Subcutaneous abdominal adipose tissue (tissue), 5 donors: Measurements from ENCODE around the gene EPS8.
A peak's percentile ranks its signal among the peaks of the same experiment; 100 is the strongest.

Experiments
- H3K27ac ChIP-seq: one replicate; pipeline ENCODE4 v1.7.0; 2013; ENCODE audit warnings: low read depth, mild to moderate bottlenecking, inconsistent platforms, low read length, moderate library complexity
- H3K27me3 ChIP-seq, 5 donors: one replicate each; pipeline ENCODE4 v1.7.0; 2013; ENCODE audit warnings: low read length in 5 of 5, inconsistent platforms in 1 of 5; ENCODE audit not compliant: control insufficient read depth in 5 of 5, insufficient read depth in 4 of 5
- H3K36me3 ChIP-seq, 5 donors: one replicate each; pipeline ENCODE4 v1.7.0; 2013; ENCODE audit warnings: low read length in 5 of 5; ENCODE audit not compliant: control insufficient read depth in 5 of 5, insufficient read depth in 5 of 5
- H3K4me1 ChIP-seq, 5 donors: one replicate each; pipeline ENCODE4 v1.7.0; 2013; ENCODE audit warnings: low read length in 5 of 5, mild to moderate bottlenecking in 3 of 5, moderate library complexity in 1 of 5; ENCODE audit not compliant: control insufficient read depth in 5 of 5, insufficient read depth in 5 of 5
- H3K4me3 ChIP-seq, 5 donors: one replicate each; pipeline ENCODE4 v1.7.0; 2013; ENCODE audit warnings: low read length in 5 of 5, low read depth in 1 of 5
- H3K9ac ChIP-seq, 5 donors: one replicate each; pipeline ENCODE4 v1.7.0; 2013; ENCODE audit warnings: low read length in 5 of 5, mild to moderate bottlenecking in 4 of 5, moderate library complexity in 3 of 5
- H3K9me3 ChIP-seq, 5 donors: one replicate each; pipeline ENCODE4 v1.7.0; 2013; ENCODE audit warnings: low read length in 5 of 5; ENCODE audit not compliant: control insufficient read depth in 5 of 5
- donor health status: healthy.
- donor health status: healthy.
- donor health status: healthy.
- donor health status: healthy.
- donor health status: healthy.

EPS8 gene

GRCh38 chr12:15823360-15824128 is 34.4 kb upstream of the EPS8 start:
- H3K36me3 ChIP-seq = no peaks in the 10 kb centered on the region
- H3K4me3 ChIP-seq = no peak overlapping the region
- H3K27me3 ChIP-seq = no peaks in the 10 kb centered on the region
- H3K4me1 ChIP-seq = peaks cover 0 to 10% (median 3%) of the 10 kb centered on the region in 5 donors
- no peak overlapping the region for H3K27ac ChIP-seq
- no peak overlapping the region for H3K9ac ChIP-seq
- no peaks in the 10 kb centered on the region for H3K9me3 ChIP-seq

- no peak overlapping the region for H3K4me3 ChIP-seq
- peaks cover 0 to 10% (median 3%) of the 10 kb centered on the region in 5 donors for H3K4me1 ChIP-seq
- H3K36me3 ChIP-seq = no peaks in the 10 kb centered on the region
- H3K27ac ChIP-seq = no peak overlapping the region
- no peaks in the 10 kb centered on the region for H3K27me3 ChIP-seq
- H3K9me3 ChIP-seq = peaks cover 0 to 8% (median 6%) of the 10 kb centered on the region in 5 donors
- no peak overlapping the region for H3K9ac ChIP-seq
Measured at GRCh38 chr12:15819644-15820437, 30.7 kb upstream of the EPS8 start.

GRCh38 chr12:15818418-15818817 is 29.2 kb upstream of the EPS8 start:
- Histone ChIP-seq H3K4me3 (no peak overlapping the region), H3K4me1 (peaks cover 0 to 3% (median 2%) of the 10 kb centered on the region in 5 donors), H3K9me3 (peaks cover 0 to 8% (median 6%) of the 10 kb centered on the region in 5 donors), H3K9ac (no peak overlapping the region), H3K27me3 (no peaks in the 10 kb centered on the region), H3K36me3 (no peaks in the 10 kb centered on the region), H3K27ac (no peak overlapping the region)

GRCh38 chr12:15815730-15816129 is 26.5 kb upstream of the EPS8 start:
- no peaks in the 10 kb centered on the region for H3K27me3 ChIP-seq

GRCh38 chr12:15811214-15812127 is 22.3 kb upstream of the EPS8 start:
- Histone ChIP-seq H3K9ac (no peak overlapping the region), H3K9me3 (no peaks in the 10 kb centered on the region), H3K4me1 (peaks cover 0 to 8% (median 0%) of the 10 kb centered on the region in 5 donors), H3K27me3 (no peaks in the 10 kb centered on the region), H3K36me3 (no peaks in the 10 kb centered on the region), H3K27ac (peak overlapping the region; percentile 12), H3K4me3 (no peak overlapping the region)

More at GRCh38 chr12:15815730-15816129, 26.5 kb upstream of the EPS8 start:
- H3K4me3 ChIP-seq = no peak overlapping the region
- H3K9me3 ChIP-seq = peaks cover 0 to 8% (median 6%) of the 10 kb centered on the region in 5 donors
- no peak overlapping the region for H3K27ac ChIP-seq
- no peaks in the 10 kb centered on the region for H3K36me3 ChIP-seq
- H3K9ac ChIP-seq = no peak overlapping the region
- peaks cover 0 to 8% (median 0%) of the 10 kb centered on the region in 5 donors for H3K4me1 ChIP-seq

- Histone ChIP-seq H3K27me3 (no peaks in the 10 kb centered on the region), H3K4me3 (no peak overlapping the region), H3K27ac (no peak overlapping the region), H3K9ac (no peak overlapping the region), H3K36me3 (no peaks in the 10 kb centered on the region), H3K4me1 (peaks cover 0 to 8% (median 0%) of the 10 kb centered on the region in 5 donors), H3K9me3 (no peaks in the 10 kb centered on the region)
Measured at GRCh38 chr12:15808652-15809051, 19.5 kb upstream of the EPS8 start.

- H3K9me3 ChIP-seq = no peaks in the 10 kb centered on the region
- no peak overlapping the region for H3K27ac ChIP-seq
- no peak overlapping the region for H3K9ac ChIP-seq
- no peaks in the 10 kb centered on the region for H3K36me3 ChIP-seq
- H3K4me3 ChIP-seq = no peak overlapping the region
- H3K4me1 ChIP-seq = peaks cover 0 to 8% (median 0%) of the 10 kb centered on the region in 5 donors
- no peaks in the 10 kb centered on the region for H3K27me3 ChIP-seq
Measured at GRCh38 chr12:15808250-15808649, 19.1 kb upstream of the EPS8 start.

GRCh38 chr12:15806826-15807225 is 17.6 kb upstream of the EPS8 start:
- Histone ChIP-seq H3K4me1 (peaks cover 0 to 8% (median 0%) of the 10 kb centered on the region in 5 donors), H3K36me3 (no peaks in the 10 kb centered on the region), H3K9ac (no peak overlapping the region), H3K9me3 (no peaks in the 10 kb centered on the region), H3K4me3 (no peak overlapping the region), H3K27ac (no peak overlapping the region), H3K27me3 (no peaks in the 10 kb centered on the region)

GRCh38 chr12:15801770-15802744 is 12.9 kb upstream of the EPS8 start:
- H3K36me3 ChIP-seq = no peaks in the 10 kb centered on the region
- H3K27ac ChIP-seq = no peak overlapping the region
- peaks cover 0 to 10% (median 5%) of the 10 kb centered on the region in 5 donors for H3K4me1 ChIP-seq
- no peak overlapping the region for H3K4me3 ChIP-seq
- no peaks in the 10 kb centered on the region for H3K9me3 ChIP-seq
- H3K27me3 ChIP-seq = no peaks in the 10 kb centered on the region
- no peak overlapping the region for H3K9ac ChIP-seq
